ENCODE results near the gene CD48.

- no peak for TF ChIP-seq MXI1 (IDR thresholded peaks at IDR 0.05; ENCODE audit: borderline replicate concordance, low read depth, low read length)
- no peak for TF ChIP-seq POLR2A (IDR thresholded peaks at IDR 0.05; ENCODE audit: low read depth, low read length)
- TF ChIP-seq CTCF (conservative IDR thresholded peaks at IDR 0.05; ENCODE audit: low read depth, low read length): no peak
- TF ChIP-seq USF2 (IDR thresholded peaks at IDR 0.05; ENCODE audit: low read depth, low read length): no peak
- TF ChIP-seq CHD1 (IDR thresholded peaks at IDR 0.05; ENCODE audit: low read depth, low read length): no peak
- no peak for TF ChIP-seq SMC3 (IDR thresholded peaks at IDR 0.05; ENCODE audit: low read depth, low read length)
- TF ChIP-seq FOS (IDR thresholded peaks at IDR 0.05; ENCODE audit: low read depth, low read length): no peak
- no peak for TF ChIP-seq RAD21 (IDR thresholded peaks at IDR 0.05; ENCODE audit: low read length)
- no peak for TF ChIP-seq RFX5 (IDR thresholded peaks at IDR 0.05; ENCODE audit: low read depth, low read length)
- TF ChIP-seq ELK1 (IDR thresholded peaks at IDR 0.05; ENCODE audit: borderline replicate concordance, low read depth, low read length): no peak
- TF ChIP-seq RCOR1 (IDR thresholded peaks at IDR 0.05; ENCODE audit: insufficient replicate concordance, low read length): no peak
- peak; percentile 21; the same call in 1 of the 2 replicates for TF ChIP-seq CEBPB (IDR thresholded peaks at IDR 0.05; ENCODE audit: low read depth, low read length)
- TF ChIP-seq MAFK (IDR thresholded peaks at IDR 0.05; ENCODE audit: low read depth, low read length): no peak
- no peak for TF ChIP-seq BHLHE40 (IDR thresholded peaks at IDR 0.05; ENCODE audit: low read depth, low read length)
These were observed 44.6 kb upstream of the CD48 start for GRCh38 chr1:160755911-160756848.
